ENCODE results near the gene MCF2L.

MCF2L gene

DNA sequence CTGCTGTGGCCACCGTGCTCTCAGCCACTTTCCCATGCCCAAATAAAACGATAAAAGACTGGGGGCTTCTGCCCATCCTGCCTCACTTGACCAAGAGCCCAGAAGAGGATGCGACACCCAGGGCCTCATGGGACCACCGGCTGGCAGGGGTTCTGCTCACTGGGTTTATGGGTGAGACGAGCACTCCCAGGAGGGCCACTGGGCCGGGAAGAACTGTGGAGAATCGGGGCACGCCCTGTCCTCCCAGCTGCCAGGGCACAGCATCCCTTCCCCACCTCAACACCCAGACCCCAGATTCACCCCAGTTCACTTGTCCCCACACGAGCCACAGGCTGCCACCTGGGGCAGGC, 148.9 kb downstream of the MCF2L start:
- no peak for DNase-seq

DNA sequence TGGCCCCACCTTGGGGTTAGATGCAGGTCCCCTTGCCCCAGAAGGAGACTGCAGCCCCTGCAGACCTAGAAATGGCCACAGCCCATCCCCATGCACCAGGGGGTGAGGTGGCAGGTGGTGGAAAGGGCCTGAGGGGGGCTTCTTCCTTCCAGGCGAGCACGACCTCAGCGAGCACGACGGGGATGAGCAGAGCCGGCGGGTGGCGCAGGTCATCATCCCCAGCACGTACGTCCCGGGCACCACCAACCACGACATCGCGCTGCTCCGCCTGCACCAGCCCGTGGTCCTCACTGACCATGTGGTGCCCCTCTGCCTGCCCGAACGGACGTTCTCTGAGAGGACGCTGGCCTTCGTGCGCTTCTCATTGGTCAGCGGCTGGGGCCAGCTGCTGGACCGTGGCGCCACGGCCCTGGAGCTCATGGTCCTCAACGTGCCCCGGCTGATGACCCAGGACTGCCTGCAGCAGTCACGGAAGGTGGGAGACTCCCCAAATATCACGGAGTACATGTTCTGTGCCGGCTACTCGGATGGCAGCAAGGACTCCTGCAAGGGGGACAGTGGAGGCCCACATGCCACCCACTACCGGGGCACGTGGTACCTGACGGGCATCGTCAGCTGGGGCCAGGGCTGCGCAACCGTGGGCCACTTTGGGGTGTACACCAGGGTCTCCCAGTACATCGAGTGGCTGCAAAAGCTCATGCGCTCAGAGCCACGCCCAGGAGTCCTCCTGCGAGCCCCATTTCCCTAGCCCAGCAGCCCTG, 149.4 kb downstream of the MCF2L start:
- DNase-seq, result no peak

DNA sequence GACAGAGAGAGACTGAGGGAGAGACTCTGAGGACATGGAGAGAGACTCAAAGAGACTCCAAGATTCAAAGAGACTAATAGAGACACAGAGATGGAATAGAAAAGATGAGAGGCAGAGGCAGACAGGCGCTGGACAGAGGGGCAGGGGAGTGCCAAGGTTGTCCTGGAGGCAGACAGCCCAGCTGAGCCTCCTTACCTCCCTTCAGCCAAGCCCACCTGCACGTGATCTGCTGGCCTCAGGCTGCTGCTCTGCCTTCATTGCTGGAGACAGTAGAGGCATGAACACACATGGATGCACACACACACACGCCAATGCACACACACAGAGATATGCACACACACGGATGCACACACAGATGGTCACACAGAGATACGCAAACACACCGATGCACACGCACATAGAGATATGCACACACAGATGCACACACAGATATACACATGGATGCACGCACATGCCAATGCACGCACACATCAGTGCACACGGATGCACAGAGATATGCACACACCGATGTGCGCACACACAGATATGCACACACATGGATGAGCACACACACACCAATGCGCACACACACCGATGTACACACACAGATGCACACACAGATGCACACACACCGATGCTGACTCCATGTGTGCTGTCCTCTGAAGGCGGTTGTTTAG, 150.3 kb downstream of the MCF2L start:
- no peak for DNase-seq

DNA sequence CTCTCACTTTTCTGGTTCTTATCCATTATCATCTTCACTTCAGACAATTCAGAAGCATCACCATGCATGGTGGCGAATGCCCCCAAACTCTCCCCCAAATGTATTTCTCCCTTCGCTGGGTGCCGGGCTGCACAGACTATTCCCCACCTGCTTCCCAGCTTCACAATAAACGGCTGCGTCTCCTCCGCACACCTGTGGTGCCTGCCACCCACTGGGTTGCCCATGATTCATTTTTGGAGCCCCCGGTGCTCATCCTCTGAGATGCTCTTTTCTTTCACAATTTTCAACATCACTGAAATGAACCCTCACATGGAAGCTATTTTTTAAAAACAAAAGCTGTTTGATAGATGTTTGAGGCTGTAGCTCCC, 150.8 kb downstream of the MCF2L start:
- no peak for DNase-seq

DNA sequence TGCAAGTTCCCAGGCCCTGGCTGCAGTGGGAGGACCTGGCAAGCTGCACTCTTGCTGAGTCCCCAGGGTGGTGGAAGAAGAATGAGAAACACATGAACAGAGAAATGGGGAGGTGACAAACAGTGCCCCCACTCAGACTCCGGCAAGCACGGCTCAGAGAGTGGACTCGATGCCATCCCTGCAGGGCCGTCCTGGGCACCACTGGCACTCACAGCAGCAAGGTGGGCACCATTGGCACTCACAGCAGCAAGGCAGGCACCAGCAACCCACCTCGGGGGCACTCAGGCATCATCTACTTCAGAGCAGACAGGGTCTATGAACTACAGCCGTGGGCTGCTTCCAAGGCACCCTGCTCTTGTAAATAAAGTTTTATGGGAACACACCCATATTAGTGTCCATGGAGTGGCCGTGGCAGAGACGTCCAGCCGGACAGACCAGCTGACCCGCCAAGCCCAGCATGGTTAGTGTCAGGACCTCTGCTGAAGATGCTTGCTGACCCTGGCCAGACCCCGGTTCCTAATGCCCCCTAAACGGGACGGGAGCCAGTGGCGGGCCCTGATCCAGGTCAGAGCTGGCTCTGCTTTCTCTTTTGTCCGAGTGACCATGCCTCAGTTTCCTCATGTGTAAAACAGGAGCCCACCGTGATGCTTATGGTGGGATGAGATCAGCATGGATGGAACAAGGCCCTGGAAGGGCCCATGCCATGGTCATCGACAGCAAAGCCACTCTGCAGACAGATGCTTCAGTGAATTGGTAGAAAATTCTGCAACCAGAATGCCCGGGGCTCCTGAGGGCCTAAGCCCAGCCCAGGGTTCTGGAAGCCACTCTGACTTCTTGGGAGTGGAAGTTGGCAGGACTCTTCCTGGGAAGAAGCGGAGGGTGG, 151.5 kb downstream of the MCF2L start:
- no peak for DNase-seq

DNA sequence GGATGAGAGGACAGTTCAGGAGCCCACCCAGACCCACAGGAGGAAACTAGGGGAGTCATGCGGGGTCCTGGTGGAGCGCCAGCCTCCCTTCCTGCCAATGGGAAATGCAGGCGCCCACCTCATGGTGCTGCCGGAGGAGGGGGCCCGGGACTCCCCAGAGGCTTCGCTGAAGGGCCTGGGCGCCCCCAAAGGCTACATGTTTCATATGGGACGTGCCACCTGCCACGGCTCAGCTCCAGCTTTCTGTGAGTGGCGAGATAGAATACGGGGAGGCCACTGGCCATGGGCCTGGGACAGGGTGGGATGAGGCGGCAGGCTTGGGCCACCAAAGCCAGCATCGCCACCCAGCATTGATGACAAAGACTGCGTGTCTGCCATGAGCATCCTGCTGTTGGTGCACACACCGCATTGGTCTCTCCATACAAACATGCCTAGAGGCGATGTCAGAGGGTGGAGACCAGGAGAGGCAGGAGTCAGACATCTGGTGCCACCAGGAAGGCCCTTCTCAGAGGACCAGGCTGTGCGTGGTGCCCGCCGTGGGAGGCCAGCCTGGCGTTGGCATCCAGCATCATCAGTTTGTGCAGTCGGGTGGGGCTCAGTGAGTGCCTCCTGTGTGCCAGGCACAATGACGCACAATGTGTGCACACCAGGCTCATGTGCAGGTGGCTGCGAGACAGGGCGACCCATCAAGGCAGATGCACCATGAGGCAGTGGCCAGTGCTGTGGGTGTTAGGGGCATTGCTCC, 152.3 kb downstream of the MCF2L start:
- no peak for DNase-seq

DNA sequence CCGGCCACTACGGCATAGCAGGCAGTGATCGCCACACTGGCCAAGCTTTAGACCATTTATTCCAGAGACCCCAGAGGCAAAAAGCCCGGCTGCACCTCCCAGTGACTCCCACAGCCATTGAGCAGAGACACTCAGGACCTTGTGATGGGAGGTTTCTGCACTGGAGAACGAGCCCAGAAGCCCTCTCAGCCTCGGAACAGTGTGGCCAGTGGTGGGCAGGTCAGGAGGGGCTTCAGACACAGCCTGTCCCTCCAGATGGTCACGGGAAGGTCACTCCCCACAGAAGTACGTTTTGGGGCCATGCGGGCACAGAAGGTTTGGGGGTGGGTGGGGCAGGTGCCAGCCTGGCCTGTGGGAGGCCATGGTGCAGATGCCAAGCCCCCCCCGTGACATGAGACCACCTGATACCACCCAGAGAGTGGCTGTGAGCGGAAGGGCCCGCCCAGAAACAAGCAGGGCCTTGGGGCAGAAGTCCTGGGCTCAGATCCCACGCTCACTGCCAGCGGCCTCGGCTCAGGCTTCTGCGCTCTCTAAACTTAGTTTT, 153.0 kb downstream of the MCF2L start:
- DNase-seq, result no peak

DNA sequence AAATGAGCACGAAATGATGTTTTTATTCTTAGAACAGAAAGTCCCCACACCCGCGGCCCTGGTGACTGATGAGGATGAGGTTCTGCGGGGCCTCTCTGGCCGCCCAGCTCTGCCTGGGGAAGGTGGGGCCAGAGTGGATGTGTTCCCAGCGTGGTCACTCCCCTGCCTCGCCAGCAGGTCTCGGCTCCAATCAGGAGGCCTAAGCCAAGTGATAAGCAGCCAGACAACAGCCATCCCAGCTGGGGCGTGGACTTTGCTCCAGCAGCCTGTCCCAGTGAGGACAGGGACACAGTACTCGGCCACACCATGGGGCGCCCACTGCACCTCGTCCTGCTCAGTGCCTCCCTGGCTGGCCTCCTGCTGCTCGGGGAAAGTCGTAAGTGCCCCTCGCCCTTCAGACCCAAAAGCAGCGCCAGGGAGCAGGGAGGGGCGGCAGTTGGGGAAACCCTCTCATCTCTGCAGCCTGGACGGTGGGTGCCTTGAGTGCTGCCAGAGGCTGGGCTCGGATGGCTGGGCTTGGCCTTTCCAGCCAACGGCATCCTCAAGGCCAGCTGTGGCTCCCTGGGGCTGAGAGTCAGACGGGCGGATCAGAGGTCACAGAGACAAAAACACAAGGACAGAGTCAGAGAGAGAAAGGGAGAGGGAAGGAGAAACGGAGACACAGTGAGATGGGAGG, 153.7 kb downstream of the MCF2L start, which contains the start of gene F10:
Gene F10 (plus strand): TSS at position 250 of the 676 bp plus-strand sequence. CDS start 57 bp downstream, at position 307.
- DNase-seq, result no peak

DNA sequence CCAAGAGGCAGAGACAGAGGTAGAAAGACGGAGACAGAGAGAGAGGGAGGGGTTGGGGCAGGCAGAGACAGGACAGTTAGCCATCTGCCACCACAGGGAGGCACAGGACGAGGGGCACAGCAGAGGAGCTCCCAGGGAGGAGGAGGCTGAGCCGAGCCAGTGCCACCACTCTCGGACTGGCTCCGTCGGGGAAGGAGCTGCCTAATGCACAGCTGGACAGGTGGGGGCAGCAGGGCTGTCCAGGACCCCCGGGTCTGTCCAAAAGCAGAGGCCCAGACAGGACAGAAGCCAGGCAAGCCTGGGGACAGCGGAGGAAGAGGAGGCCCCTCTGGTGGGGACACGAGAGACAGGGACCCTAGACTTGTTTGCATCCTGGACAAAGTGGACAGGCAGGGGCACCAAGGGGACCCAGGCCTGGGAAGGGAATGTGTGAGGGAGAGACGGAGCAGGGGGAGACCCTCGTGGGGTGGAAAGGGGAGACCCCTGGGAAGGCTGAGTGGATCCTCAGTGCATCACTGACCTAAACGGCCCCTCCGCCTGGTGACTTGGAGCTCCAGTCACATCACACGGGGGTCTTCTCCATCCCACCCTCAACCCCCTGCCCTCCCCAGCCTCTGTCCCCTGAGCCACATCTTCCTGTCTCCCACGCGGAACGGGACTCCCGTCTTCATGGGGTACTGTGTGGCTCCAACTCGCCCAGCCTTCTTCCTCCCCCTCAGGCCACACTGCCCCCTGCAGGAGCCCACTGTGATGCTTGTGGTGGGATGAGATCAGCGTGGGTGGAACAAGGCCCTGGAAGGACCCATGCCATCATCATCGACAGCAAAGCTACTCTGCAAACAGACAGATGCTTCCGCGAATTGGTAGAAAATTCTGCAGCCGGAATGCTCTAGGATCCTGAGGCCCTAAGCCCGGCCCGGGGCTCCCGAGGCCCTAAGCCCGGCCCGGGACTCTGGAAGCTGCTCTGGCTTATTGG, 154.5 kb downstream of the MCF2L start:
- DNase-seq, result no peak

DNA sequence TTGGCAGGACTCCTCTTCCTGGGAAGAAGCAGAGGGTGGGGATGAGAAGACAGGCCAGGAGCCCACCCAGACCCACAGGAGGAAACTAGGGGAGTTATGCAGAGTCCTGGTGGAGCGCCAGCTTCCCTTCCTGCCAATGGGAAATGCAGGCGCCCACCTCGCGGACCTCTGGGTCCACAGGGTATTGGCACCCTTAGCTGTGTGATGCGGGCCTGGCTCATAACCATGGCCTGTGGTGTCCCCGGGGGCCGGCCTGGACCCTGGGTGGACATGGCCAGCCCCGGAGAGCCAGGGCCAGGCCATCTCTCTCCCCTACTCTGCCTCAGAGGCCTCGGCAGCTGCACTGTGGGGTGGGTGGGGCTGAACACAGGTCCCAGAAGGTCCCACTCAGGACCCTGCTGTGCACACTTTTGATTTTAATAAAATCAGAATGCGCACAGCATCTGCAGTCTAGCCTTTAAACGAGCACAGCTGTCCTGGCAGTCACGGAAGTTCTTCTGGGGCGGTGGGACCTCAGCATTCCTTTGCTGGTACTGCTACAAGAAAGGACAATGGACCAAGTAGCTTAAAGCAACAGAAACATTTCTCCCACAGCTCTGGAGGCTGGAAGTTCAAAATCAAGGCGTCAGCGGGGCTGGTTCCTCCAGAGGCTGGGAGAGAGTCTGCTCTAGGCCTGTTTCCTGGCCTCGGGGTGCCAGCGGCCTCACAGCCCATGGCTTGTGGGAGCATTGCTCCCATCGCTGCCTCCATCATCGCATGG, 155.4 kb downstream of the MCF2L start:
- no peak for DNase-seq

DNA sequence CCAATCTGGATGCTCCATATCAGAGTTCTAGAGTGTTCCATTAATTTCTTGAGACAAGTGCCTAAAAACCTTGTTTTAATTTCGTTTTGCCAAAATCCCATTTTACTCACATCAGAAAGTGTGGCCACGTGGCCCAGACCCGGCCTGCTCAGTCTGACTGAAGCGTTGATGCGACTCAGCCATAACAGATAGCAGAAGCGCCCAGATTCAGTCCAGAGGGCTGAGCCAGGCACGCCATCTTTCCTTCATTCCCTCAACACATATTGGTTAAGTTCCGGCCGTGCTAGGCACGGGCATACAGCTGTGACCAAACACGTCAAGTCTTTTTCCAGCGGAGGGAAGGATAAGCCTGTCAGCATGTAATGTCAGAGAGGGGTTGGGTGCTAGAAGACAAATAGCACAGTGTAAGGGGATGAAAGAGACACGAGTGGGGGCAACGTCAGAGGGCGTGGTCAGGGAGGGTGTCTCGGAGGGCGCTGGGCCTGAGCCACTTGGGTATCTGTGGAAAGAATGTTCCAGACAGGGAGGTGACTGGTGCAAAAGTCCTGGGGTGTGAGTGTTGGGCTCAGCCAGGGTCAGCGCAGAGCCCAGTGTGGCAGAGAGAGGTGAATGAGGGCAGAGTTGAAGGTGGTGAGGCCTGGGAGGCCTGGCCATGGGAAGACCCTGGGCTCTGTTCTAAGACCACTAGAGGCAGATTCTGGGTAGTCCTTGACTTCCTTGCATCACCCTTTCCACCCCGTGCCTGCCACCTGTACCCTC, 156.7 kb downstream of the MCF2L start:
- DNase-seq, result no peak

DNA sequence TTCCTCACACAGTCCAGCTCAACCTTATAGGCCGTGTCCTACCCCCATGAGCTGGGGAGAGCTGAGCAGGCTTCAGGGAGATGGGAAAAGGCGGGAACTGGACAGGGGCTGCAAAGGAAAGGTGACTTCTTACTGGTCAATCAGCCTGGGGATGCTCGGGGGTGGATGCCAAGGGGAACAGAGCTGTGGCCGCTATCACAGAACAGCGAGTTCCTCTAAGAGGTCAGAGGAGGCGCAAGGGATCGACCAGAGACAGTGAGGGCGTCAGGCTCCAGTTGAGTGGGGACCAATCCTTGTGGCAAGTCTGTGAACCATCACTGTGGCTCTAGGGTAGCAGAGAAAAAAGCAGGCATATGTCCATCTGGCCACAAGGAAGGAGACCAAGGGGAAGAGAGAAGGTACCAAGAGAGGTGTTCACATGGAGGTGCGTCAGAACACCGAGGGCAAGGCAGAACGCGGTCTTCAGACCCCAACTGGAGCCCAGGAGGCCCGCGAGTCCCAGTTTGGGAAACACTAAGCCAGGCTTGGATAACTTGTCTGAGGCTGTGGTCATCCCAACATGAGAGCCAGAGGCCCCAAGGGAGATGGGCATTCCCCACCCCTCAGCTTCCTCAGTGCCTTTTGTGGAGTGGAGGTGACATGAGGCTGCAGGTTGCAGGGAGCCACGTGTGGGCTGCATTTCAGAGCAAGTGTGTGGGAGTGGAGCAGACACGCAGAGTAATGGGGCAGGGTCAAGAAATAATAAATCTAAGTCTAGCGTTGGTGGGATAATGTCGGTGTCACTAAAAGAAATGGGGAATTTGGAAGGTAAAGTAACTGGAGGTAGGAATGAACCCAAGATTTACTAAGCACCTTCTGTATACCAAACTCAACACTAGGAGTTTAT, 157.5 kb downstream of the MCF2L start:
- no peak for DNase-seq

DNA sequence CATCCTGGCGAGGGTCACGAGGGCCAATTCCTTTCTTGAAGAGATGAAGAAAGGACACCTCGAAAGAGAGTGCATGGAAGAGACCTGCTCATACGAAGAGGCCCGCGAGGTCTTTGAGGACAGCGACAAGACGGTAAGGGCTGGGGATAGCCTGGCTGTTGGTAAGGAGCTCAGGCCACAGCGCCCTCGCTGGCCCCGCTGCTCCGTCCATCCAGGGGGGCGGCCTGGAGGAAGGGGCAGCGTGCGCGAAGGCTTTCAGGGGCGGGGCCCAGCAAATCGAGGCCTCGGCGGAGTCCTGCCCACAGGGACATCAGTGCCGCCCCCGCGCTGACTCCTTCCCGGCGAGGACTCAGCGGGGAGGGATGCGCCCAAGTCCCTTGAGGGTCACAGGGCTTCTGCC, 160.5 kb downstream of the MCF2L start:
- DNase-seq, result no peak

DNA sequence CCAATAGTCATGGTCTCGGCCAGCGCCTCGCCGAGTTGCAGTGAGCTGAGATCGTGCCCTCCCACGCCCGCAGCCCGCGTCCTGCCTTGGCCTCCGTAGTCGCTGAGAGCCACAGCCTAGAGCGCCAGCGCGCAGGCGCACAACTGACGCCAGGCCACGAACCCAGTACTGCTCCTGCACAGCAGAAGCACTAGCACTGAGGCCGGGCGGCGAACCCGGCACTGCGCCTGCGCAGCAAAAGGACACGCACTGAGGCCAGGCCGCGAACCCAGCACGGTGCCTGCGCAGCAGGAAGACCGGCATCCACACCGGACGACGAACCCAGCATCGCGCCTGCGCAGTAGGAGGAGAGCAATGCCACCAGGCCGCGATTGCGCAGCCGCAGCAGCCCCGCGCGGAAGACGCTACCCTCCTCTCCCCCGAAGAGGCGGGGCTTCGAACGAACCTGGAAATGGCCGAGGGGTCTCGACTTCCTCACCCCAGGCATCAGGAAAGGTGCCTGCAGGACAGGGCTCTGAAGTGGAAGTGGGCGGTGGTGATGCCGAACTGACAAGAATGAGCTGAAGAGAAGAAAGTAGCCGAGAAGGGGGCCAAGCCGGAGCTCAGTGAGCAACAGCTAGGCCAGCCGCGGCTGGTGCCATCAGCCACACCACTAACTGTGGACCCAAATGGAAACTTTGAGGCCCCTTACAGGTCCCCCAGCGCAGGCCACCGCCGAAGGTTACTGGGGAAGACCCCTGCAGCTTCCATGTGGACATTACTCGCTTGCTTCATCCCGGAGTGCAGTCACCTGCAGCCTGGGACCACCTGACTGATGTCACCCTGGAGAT, 161.1 kb downstream of the MCF2L start:
- DNase-seq, result no peak

DNA sequence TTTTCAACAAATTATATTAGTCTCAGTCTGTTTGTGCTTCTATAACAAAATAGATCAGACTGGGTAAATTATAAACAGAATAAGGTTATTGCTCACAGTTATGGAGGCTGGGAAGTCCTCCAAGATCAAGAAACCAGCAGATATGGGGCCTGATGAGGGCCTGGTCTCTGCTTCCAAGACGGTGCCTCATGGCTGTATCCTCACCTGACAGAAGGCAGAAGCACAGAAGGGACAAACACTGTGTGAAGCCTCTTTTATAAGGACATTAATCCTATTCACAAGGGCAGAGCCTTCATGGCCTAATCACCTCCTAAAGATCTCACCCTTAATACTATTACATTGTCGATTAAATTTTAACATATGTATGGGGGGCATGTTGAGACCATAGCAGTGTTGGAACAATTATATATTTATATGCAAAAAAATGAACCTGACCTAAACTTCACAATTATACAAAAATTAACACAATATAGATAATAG, 166.3 kb downstream of the MCF2L start:
- DNase-seq, result no peak

DNA sequence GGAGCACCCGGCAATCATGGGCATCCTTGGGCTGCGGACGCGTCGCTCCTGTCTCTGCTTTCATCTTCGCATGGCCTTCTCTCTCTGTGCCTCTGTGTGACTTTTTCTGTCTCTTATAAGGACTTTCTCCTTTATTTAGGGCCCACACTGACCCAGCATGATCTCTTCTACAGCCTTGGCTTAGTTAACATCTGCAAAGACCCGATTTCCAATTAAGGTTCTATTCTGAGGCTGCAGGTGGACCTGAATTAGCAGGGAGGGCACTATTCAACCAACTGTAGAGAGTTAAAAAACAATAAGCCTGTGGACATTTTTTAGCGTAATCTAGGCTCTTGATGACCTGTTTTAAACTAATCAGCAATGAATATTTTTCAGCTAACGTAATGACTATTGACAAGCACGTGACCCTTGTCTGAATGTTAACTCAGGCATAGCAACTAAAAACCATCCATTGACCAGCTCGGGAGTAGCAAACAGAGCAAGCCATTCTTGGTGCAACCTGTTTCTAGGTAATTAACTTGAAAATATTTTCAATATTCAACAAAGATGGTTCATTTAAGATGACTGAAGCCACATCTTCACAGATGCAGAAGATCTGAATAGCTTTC, 168.8 kb downstream of the MCF2L start:
- no peak for DNase-seq

Data from NCI-H2029 (cell line).